MCF 10A (cell line): ENCODE results near the gene USB1. TPM values are rescaled to one million over a fixed set of nuclear protein-coding genes. Genes with fewer than 3 reads are reported as not detected.

Source experiments
- BruUV-seq: library from RNA; stranded (reverse); fragments of 400-500 nt; replicated peaks from 2 replicates; lab custom pipeline; 2021; lab: Mats Ljungman, UMichigan
- CTCF ChIA-PET: fragments of 300-600 bp; sonication (Branson Sonifier 250); formaldehyde crosslinking; extraction: SDS; loops from one replicate; lab custom pipeline; 2021; ENCODE audit warnings: antibody characterized with exemption, inconsistent platforms; lab: Yijun Ruan, JAX
- POLR2A ChIA-PET: fragments of 300-600, 350-650 bp; sonication (Branson Sonifier 250); formaldehyde crosslinking; extraction: SDS; loops from one replicate; lab custom pipeline; 2020; ENCODE audit warnings: antibody characterized with exemption, inconsistent platforms; lab: Yijun Ruan, JAX
- DNase-seq: peaks from one replicate; pipeline ENCODE4 v3.0.0-alpha.2; 2018; ENCODE audit not compliant: unreplicated experiment
- H3K27ac Mint-ChIP-seq: one replicate; pipeline ENCODE4 v1.8.0; 2022; ENCODE audit warnings: mild to moderate bottlenecking, low read depth, mixed read lengths; ENCODE audit not compliant: unreplicated experiment
- H3K27me3 Mint-ChIP-seq: one replicate; pipeline ENCODE4 v1.8.0; 2022; ENCODE audit warnings: mixed read lengths; ENCODE audit not compliant: insufficient read depth, unreplicated experiment
- H3K36me3 Mint-ChIP-seq: one replicate; pipeline ENCODE4 v1.8.0; 2022; ENCODE audit warnings: mild to moderate bottlenecking, moderate library complexity, mixed read lengths; ENCODE audit not compliant: insufficient read depth, unreplicated experiment
- H3K4me1 Mint-ChIP-seq: one replicate; pipeline ENCODE4 v1.8.0; 2022; ENCODE audit warnings: mixed read lengths; ENCODE audit not compliant: insufficient read depth, unreplicated experiment
- H3K4me3 Mint-ChIP-seq: one replicate; pipeline ENCODE4 v1.8.0; 2022; ENCODE audit warnings: mild to moderate bottlenecking, moderate library complexity, mixed read lengths; ENCODE audit not compliant: unreplicated experiment
- H3K9me3 Mint-ChIP-seq: one replicate; pipeline ENCODE4 v1.8.0; 2022; ENCODE audit warnings: mixed read lengths; ENCODE audit not compliant: unreplicated experiment
- intact Hi-C: fragments of 100-400 bp; cut with micrococcal nuclease; formaldehyde crosslinking; loops from 2 replicates; pipeline ENCODE4 v1.14.1; 2022
- total RNA-seq: library from RNA; stranded (reverse); gene quantifications from 2 replicates; pipeline ENCODE4 v1.2.3, GENCODE V29; 2022
- TF ChIP-seq, protein P1 (sequence below): fragments of 200-600 bp; IDR thresholded peaks from one replicate; pipeline ENCODE4 v1.8.0; 2022; ENCODE audit warnings: antibody characterized with exemption, mild to moderate bottlenecking; ENCODE audit not compliant: unreplicated experiment

USB1 gene
- total RNA-seq, 1 experiment from 2014 or later = 49.2 TPM

DNA sequence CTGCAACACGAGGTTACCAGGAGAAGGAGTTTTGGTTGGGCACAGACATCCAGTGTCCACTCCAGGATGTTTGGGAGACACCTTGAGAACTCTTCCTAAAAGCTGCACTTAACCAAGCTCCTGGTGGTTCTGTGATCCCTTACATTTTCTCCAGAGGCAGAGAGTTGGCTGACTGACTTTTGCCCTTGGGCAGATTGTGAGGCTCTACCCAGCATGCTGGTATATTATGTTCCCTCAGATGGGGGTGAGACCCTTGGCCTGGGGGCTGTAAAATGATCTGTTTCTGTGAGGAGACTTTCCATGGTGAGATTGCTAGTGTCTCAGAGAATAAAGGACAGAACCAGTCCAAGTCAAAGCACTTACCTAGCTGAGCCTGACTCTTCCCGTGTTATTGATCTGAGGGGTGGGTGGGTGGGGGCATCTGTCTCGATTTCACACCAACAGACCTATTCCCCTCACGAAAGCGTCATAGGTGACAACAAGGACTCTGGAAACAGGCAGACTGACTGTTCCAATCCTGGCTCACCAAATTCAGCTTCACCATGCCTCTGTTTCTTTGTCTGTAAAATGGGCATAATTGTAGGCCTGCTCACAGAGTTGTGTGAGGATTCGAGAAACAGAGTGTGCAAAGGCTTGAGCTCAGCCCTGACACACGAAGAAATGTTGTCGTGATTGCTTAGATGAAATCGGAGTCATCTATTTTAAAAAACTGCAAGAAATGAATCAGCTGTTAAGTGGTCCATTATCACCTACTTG is 12.2 kb downstream of the USB1 start:
- ChIA-PET POLR2A (interaction anchor here (0.6 to 1.2 kb wide), 4 partner anchors 13 to 285 kb away, joined by 3 to 5 read pairs (median 4); no protein-coding TSS in a partner anchor), CTCF (interaction anchor here (0.5 to 2.2 kb wide), 4 partner anchors 108 to 150 kb away, joined by 5 to 10 read pairs (median 6); no protein-coding TSS in a partner anchor)
- Mint-ChIP-seq H3K4me1 (no peaks in the 10 kb centered on the region), H3K4me3 (no peak overlapping the region), H3K9me3 (no peaks in the 10 kb centered on the region), H3K27me3 (no peaks in the 10 kb centered on the region), H3K36me3 (peaks cover 40% of the 10 kb centered on the region), H3K27ac (no peak overlapping the region)
- no TSS peak for BruUV-seq
- TF ChIP-seq, protein P1, sequence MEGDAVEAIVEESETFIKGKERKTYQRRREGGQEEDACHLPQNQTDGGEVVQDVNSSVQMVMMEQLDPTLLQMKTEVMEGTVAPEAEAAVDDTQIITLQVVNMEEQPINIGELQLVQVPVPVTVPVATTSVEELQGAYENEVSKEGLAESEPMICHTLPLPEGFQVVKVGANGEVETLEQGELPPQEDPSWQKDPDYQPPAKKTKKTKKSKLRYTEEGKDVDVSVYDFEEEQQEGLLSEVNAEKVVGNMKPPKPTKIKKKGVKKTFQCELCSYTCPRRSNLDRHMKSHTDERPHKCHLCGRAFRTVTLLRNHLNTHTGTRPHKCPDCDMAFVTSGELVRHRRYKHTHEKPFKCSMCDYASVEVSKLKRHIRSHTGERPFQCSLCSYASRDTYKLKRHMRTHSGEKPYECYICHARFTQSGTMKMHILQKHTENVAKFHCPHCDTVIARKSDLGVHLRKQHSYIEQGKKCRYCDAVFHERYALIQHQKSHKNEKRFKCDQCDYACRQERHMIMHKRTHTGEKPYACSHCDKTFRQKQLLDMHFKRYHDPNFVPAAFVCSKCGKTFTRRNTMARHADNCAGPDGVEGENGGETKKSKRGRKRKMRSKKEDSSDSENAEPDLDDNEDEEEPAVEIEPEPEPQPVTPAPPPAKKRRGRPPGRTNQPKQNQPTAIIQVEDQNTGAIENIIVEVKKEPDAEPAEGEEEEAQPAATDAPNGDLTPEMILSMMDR = no peak
- no peak for DNase-seq
- intact Hi-C loops = no loop called here

DNA sequence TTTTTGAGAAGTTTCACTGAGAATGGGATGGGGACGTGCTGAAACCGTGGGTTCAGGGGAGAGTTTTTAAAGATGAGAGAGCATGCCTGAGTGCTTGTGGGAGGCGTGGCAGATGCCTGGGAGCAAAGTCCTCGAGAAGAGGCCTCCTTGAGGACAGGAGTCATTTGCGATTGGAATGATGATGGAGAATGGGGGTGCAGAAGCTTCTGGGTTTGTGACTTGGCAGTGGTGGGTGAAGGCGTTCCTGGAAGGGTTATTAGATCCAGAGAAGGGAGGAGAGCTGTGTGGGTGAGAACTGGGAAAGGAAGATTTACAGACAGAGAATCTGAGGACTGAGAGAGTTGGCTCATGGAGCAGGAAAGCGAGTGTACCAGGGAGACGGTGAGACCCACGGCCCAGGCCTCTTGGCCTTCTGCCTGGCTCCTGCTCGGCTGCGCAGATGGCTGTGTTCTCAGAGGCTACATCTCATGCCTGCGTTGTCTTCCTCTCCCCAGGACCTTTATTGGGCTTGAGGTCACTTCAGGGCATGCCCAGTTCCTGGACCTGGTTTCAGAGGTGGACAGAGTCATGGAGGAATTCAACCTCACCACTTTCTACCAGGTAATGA is 15.7 kb downstream of the USB1 start:
- DNase-seq = no peak
- Mint-ChIP-seq H3K36me3 (peaks cover 26% of the 10 kb centered on the region), H3K4me1 (peaks cover 6% of the 10 kb centered on the region), H3K9me3 (no peaks in the 10 kb centered on the region), H3K4me3 (no peak overlapping the region), H3K27me3 (no peaks in the 10 kb centered on the region), H3K27ac (no peak overlapping the region)
- TF ChIP-seq, protein P1 = no peak
- no TSS peak for BruUV-seq
- ChIA-PET CTCF (interaction anchor here (3.2 kb wide), 1 partner anchor 110 kb away, joined by 20 read pairs; no protein-coding TSS in a partner anchor), POLR2A (no interaction called here)
- intact Hi-C loops = no loop called here

DNA sequence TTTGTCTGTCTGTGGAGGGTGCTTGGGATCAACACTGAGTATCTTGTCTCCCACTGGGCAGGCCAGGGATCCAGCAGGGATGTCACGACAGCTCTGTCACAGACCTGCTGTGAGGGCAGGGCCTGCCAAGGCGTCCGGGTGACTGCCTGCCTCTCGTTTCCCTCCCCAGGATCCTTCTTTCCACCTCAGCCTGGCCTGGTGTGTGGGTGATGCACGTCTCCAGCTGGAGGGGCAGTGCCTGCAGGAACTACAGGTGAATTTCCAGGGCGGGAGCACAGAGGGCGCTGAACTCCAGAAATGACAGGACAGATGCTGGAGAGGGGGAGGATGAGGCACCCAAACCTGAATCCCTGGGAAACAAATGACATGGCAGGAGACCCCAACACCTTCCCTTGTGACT is 17.6 kb downstream of the USB1 start:
- CTCF ChIA-PET = interaction anchor here (0.5 to 3.2 kb wide), 8 partner anchors 9 to 345 kb away, joined by 3 to 20 read pairs (median 4); no protein-coding TSS in a partner anchor
- Mint-ChIP-seq H3K27ac (no peak overlapping the region), H3K27me3 (no peaks in the 10 kb centered on the region)

More for the DNA sequence above, 17.6 kb downstream of the USB1 start:
- no peak for DNase-seq
- TF ChIP-seq, protein P1 = no peak
- no peaks in the 10 kb centered on the region for H3K9me3 Mint-ChIP-seq
- no TSS peak for BruUV-seq
- peaks cover 15% of the 10 kb centered on the region for H3K4me1 Mint-ChIP-seq
- POLR2A ChIA-PET = interaction anchor here (0.6 to 1.0 kb wide), 2 partner anchors 33 to 166 kb away, joined by 3 read pairs; no protein-coding TSS in a partner anchor
- no peak overlapping the region for H3K4me3 Mint-ChIP-seq
- H3K36me3 Mint-ChIP-seq = peaks cover 19% of the 10 kb centered on the region
- intact Hi-C loops = no loop called here
